SK-N-MC (cell line): ENCODE data around the gene NCAM2.

Experiments
- EZH2 ChIP-seq: fragments of 200-600 bp; sonication (generic); IDR thresholded peaks from one replicate; pipeline ENCODE4 v1.6.1; 2017; ENCODE audit warnings: antibody characterized with exemption
- POLR2AphosphoS5 ChIP-seq: IDR thresholded peaks from 2 replicates; pipeline ENCODE4 v1.6.1; 2012; ENCODE audit warnings: mild to moderate bottlenecking, low read depth, low read length, borderline replicate concordance

GRCh38 chr21:21458124-21458631, 460.0 kb downstream of the NCAM2 start:
- TF ChIP-seq POLR2AphosphoS5: no peak
- TF ChIP-seq EZH2: no peak
